GM20000 (cell line): ENCODE data around the gene USP54.
A peak's percentile ranks its signal among the peaks of the same experiment; 100 is the strongest.

Experiments
- DNase-seq: peaks from one replicate; pipeline ENCODE4 v3.0.0; 2012; ENCODE audit warnings: low spot score
- CTCF ChIP-seq: IDR thresholded peaks from 2 replicates; pipeline ENCODE4 v1.5.1; 2012; ENCODE audit warnings: mild to moderate bottlenecking, control low read depth; ENCODE audit errors: extremely low read depth, missing control alignments

The USP54 gene

GRCh38 chr10:73597346-73597745 is 6.2 kb upstream of the USP54 start:
- no peak for TF ChIP-seq CTCF
- DNase-seq = no peak

GRCh38 chr10:73593812-73594211 is 2.7 kb upstream of the USP54 start:
- no peak for DNase-seq
- no peak for TF ChIP-seq CTCF

- no peak for DNase-seq
- TF ChIP-seq CTCF = no peak
These were observed 2.0 kb upstream of the USP54 start for GRCh38 chr10:73593110-73593509.

GRCh38 chr10:73591935-73592699 is 975 bp upstream of the USP54 start:
- TF ChIP-seq CTCF = no peak

GRCh38 chr10:73589563-73590126 is 1.5 kb downstream of the USP54 start:
- DNase-seq = no peak
- TF ChIP-seq CTCF = no peak

More at GRCh38 chr10:73591935-73592699, 975 bp upstream of the USP54 start:
- DNase-seq = peak; percentile 36

GRCh38 chr10:73588656-73589055 is 2.5 kb downstream of the USP54 start:
- DNase-seq = no peak
- TF ChIP-seq CTCF = no peak

GRCh38 chr10:73586583-73586984 is 4.6 kb downstream of the USP54 start:
- no peak for DNase-seq
- no peak for TF ChIP-seq CTCF
